Activated CD8-positive, alpha-beta memory T cell treated with anti-CD3 and anti-CD28 coated beads for 4 hours (primary cell): ENCODE data around the gene BMPR1B.
"Not testable (repeated sequence)": the region's sequence is repeated elsewhere in the genome, so short reads cannot be mapped to it uniquely, and the experiment has no call there.

ENCODE experiments used
- DNase-seq, 2 donors: peaks; one replicate each; pipeline ENCODE4 v3.0.0-alpha.2; 2020; ENCODE audit warnings: low read depth in 2 of 2

Gene BMPR1B

DNA sequence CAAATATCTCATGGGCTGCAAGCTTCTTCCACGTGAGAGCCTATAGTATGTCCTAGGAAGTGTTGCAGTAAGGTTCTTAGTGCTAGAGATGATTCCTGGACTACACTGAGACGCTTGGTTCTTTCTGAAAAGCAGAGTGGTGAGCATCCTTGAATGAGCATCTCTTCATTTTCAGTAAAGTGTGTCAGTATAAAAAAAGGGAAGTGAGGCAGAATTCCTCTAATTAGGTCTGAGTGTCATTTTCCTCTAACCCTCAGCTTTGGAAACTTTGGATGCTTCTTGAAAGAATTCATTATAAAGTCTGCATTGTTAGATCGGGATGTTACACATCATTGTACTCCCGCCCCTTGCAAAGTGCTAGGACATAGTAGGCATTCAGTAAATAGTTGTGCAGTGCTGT, 5.2 kb downstream of the BMPR1B start:
- no peak for DNase-seq

- DNase-seq = no peak
Observed at GRCh38 chr4:94763500-94763899, 5.7 kb downstream of the BMPR1B start.

DNA sequence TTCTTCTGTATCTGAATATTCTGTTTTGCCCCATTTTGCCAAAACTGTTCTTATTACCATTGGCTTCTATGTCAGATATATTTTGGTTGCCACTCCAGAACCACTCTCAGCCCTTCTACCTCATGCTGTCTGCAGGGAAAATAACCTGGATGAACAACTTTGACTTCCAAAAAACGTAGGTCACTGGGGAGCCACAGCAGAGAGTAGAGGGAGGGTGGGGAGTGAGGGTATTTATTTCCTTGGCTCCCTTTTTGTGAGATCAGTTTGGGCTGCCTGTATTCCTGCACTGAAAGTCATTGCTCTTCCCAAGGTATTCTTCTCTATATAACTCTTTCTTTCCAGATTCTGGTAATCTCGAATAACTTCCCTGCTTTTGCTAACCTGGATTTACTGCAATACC, 6.3 kb downstream of the BMPR1B start:
- DNase-seq = no peak

DNA sequence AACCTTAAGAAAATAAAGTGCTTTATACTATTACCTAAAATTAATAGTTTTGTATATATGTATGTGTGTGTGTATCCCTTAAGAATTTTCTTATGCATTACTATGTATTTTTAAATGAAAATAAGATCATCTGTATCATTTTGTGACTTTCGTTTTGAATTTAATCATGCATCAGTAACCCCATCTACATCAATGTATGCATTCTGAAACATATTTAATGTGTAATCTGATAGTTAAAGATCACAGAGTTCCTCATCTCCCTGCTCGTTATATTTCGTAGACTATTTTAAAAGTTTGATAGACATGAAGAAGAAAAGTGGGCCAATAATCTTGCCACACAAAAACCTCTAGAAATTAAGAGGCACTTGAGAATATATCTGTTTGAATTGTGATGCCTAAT, 7.4 kb downstream of the BMPR1B start:
- no peak for DNase-seq

DNA sequence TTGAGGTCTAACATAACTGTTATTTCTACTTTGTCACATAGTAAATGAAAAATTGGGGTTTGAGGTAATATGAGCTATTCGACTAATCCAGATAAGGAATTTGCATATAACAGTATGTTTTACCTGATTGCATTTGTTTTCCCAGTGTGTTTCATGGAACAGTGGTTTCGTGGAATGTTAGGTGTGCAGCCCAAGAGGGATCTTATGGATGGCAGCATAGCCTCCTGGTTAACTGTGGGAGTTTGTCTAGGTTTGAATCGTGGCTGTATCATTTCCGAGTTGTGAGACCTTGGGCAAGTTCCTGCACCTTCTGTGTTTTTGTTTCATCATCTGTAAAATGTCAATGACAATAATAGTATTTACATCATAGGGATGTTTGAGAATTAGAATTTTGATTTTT, 7.9 kb downstream of the BMPR1B start:
- no peak for DNase-seq

DNA sequence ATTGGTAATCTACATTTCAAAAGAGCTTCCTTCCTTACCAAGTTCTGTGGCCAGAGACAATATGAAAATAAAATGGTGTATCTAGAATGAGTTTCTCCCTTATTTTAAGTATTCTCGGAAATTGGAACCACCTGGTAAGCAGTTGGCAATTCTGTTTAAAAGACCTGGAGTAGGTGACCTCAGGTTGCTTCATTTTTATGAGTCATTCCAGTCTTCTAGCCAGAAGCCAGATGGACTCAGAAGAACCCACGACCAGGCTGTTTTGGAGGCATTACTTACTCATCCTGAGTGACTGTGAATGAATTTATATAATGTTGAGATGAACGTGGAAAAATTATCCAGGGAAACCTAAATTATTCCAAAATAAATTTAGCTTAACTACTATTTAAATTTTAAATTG, 9.1 kb downstream of the BMPR1B start:
- no peak for DNase-seq

DNA sequence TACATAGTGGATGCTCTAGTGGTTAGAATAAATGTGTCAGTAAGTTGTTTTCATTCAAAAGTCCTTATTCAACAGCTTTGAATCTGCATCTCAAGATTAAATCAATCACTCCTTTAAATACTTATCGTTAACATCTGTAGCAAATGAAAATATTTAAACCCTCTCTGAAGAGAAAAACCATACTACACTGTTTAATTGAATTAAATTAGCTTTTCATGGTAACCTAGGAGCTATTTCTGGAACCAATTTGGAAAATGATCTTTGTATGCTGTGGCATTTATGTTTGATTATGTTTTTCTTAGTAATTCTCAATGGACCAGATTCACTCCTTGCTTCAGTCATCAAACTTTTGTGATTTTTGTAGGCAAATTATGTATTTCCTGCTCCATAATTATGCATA, 9.7 kb downstream of the BMPR1B start:
- DNase-seq = no peak

- no peak for DNase-seq
Observed at GRCh38 chr4:94782707-94783106, 25.0 kb downstream of the BMPR1B start.

- DNase-seq = no peak
Observed at GRCh38 chr4:94791701-94792100, 33.9 kb downstream of the BMPR1B start.

- no peak for DNase-seq
Observed at GRCh38 chr4:94798808-94799207, 41.1 kb downstream of the BMPR1B start.

DNA sequence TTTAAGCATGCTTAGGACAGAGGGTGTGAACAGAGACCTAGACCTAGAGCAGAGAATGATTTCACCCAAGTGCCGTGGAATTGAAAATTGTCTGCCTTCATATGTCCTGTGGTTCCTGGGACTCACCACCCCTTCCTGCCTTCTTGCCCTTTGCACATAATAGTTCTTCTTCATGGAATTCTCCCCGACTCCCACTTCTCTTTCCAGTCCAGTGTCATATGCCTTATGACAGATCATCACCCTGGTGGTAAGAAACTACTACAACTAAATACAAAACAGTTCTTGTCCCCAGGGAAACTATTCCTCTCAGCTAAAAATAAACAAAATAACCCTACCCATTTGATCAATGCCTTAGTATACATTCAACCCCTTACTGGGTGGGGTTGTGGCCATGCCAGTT, 43.3 kb downstream of the BMPR1B start:
- DNase-seq = no peak

- no peak for DNase-seq
Observed at GRCh38 chr4:94802091-94802490, 44.3 kb downstream of the BMPR1B start.

DNA sequence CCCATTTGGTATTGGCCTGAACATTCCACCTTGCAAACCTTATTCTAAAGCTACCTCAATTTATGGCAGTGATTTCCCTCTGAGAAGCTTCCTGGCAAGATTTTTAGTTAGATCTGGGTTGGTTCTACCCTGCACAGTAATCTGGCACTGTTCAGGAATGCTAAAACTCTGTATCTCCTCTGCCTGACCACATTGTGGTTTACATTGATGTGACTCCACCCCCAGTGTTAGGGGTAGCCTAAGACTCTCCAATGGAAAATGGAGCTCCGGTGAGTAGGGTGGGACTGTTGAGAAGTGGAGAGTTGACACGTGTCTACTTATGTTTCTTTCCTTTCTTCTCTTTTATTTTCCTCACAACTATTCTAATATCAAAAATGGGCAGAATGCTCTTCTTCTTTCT, 45.4 kb downstream of the BMPR1B start:
- no peak for DNase-seq

DNA sequence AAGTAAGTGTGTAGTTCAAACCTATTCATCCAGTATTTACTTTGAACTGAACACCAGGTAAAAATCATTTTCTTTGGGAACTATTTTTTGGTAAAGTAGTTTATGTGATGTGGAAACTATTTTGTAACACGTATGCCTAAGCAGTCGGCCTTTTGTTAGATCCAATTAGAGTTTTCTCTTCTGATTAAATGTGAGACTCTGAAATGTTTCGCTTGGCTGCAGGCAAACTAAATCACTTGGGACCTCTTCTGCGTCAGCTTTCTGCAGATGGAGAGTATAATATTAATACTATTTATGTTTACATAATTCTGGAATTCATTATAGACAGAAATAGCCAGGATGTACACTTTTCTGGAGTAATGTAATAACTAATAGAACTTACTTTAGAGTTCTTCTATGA, 46.9 kb downstream of the BMPR1B start:
- DNase-seq = no peak

- no peak for DNase-seq
Observed at GRCh38 chr4:94806376-94806775, 48.6 kb downstream of the BMPR1B start.

DNA sequence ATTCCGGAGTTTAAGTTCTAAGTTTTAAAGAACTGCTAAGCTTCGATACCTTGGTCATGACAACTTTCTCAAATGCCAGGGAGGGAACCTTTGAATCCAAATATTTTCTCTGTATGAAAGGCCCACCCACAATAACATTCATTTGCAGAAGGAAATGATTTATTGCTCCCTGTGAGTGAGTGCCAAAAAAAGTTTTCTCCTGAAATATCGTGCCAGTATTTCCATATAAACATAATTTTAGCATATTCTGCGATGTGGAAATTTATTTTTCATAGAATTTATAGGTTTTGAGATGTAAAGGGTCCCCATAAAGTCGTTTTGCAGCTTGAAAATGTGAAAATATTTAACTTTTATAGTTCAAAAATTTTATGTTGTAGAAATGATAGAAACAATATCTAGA, 53.9 kb downstream of the BMPR1B start:
- no peak for DNase-seq

- no peak for DNase-seq
Observed at GRCh38 chr4:94813221-94813620, 55.5 kb downstream of the BMPR1B start.

GRCh38 chr4:94814237-94814636, 56.5 kb downstream of the BMPR1B start:
- DNase-seq = no peak

- DNase-seq = no peak
Observed at GRCh38 chr4:94819371-94820168, 61.8 kb downstream of the BMPR1B start.

GRCh38 chr4:94826206-94826605, 68.5 kb downstream of the BMPR1B start:
- DNase-seq = no peak

GRCh38 chr4:94827481-94828110, 69.8 kb downstream of the BMPR1B start:
- DNase-seq = no peak

GRCh38 chr4:94828882-94829281, 71.1 kb downstream of the BMPR1B start:
- DNase-seq = no peak

- no peak for DNase-seq
Observed at GRCh38 chr4:94831607-94832006, 73.9 kb downstream of the BMPR1B start.

DNA sequence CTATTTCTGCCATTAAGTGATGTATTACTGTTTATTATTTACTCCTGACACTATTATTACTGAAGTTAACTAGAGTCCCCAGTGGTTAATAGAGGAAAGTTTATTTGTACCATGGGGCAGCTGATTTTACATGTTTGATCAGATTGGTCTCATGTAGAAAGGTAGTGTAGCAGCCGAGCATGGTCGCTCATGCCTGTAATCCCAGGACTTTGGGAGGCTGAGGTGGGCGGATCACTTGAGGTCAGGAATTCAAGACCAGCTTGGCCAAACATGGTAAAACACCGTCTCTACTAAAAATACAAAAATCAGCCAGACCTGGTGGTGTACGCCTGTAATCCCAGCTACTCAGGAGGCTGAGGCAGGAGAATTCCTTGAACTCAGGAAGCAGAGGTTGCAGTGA, 74.6 kb downstream of the BMPR1B start:
- DNase-seq = not testable (repeated sequence)
